GM12878 (cell line): ENCODE measurements around the gene GUCY2F.

Experiments used
- BCL11A ChIP-seq: IDR thresholded peaks from 2 replicates; pipeline ENCODE4 v1.6.1; 2011; ENCODE audit warnings: low read depth, low read length
- CBX3 ChIP-seq: fragments of 200-600 bp; sonication (generic); IDR thresholded peaks from 2 replicates; pipeline ENCODE4 v1.6.1; 2016; ENCODE audit warnings: low read depth, borderline replicate concordance
- CTCF ChIP-seq, 3 experiments: IDR thresholded peaks in 2 of 3; conservative IDR thresholded peaks in 1 of 3; 2 replicates each; pipeline ENCODE4 v1.5.1; 2011; ENCODE audit warnings: low read depth in 3 of 3, low read length in 3 of 3, mild to moderate bottlenecking in 3 of 3, control low read depth in 2 of 3, moderate library complexity in 2 of 3, inconsistent platforms in 1 of 3, mixed read lengths in 1 of 3; ENCODE audit not compliant: control insufficient read depth in 2 of 3, insufficient read depth in 1 of 3; ENCODE audit errors: extremely low read depth in 1 of 3
- EGR1 ChIP-seq, 2 experiments: IDR thresholded peaks; 1 replicate in 1 of 2; 2 replicates in 1 of 2; pipeline ENCODE4 v1.6.1; 2011 to 2012; ENCODE audit warnings: low read depth in 2 of 2, low read length in 2 of 2, borderline replicate concordance in 1 of 2, mild to moderate bottlenecking in 1 of 2, moderate library complexity in 1 of 2
- EZH2 ChIP-seq: IDR thresholded peaks from 2 replicates; pipeline ENCODE4 v1.6.1; 2012; ENCODE audit warnings: low read depth, mild to moderate bottlenecking, control low read depth, inconsistent platforms, low read length, borderline replicate concordance; ENCODE audit not compliant: control insufficient read depth
- HDAC2 ChIP-seq: fragments of 200-600 bp; sonication (generic); IDR thresholded peaks from 2 replicates; pipeline ENCODE4 v1.6.1; 2017
- MEF2A ChIP-seq: IDR thresholded peaks from 2 replicates; pipeline ENCODE4 v1.6.1; 2011; ENCODE audit warnings: low read depth, mild to moderate bottlenecking, low read length, moderate library complexity; ENCODE audit not compliant: insufficient read depth
- NFYB ChIP-seq: IDR thresholded peaks from 2 replicates; pipeline ENCODE4 v1.6.1; 2011; ENCODE audit warnings: low read depth, mild to moderate bottlenecking, low read length, improper control_type of control experiment, moderate library complexity; ENCODE audit not compliant: insufficient read depth
- POLR2AphosphoS5 ChIP-seq: IDR thresholded peaks from 2 replicates; pipeline ENCODE4 v1.6.1; 2011; ENCODE audit warnings: mild to moderate bottlenecking, low read length, inconsistent platforms
- REST ChIP-seq: IDR thresholded peaks from 2 replicates; pipeline ENCODE4 v1.6.1; 2012; ENCODE audit warnings: mild to moderate bottlenecking, low read depth, low read length
- SMAD1 ChIP-seq: fragments of 450-650 bp; IDR thresholded peaks from 2 replicates; pipeline ENCODE4 v1.6.1; 2018; ENCODE audit warnings: mild to moderate bottlenecking, low read depth; ENCODE audit not compliant: partially characterized antibody
- SUPT20H ChIP-seq: IDR thresholded peaks from 2 replicates; pipeline ENCODE4 v1.6.1; 2011; ENCODE audit warnings: low read depth, mild to moderate bottlenecking, low read length, moderate library complexity, borderline replicate concordance; ENCODE audit not compliant: control insufficient read depth
- ZNF592 ChIP-seq: fragments of 450-650 bp; IDR thresholded peaks from 2 replicates; pipeline ENCODE4 v1.6.1; 2017; ENCODE audit warnings: mild to moderate bottlenecking, moderate library complexity

GRCh38 chrX:109346491-109346890 is 135.4 kb downstream of the GUCY2F start:
- TF ChIP-seq BCL11A (no peak), SUPT20H (no peak), CTCF (IDR thresholded peaks at IDR 0.05 in 2 of 3, conservative IDR thresholded peaks at IDR 0.05 in 1 of 3; ENCODE audit: control insufficient read depth in 2 of 3, extremely low read depth in 1 of 3, insufficient read depth in 1 of 3, low read depth in 3 of 3, low read length in 3 of 3) (no peak), MEF2A (no peak), CBX3 (no peak), POLR2AphosphoS5 (no peak), EZH2 (no peak), REST (no peak), ZNF592 (no peak), NFYB (no peak), SMAD1 (no peak), HDAC2 (no peak), EGR1 (IDR thresholded peaks at IDR 0.05; ENCODE audit: borderline replicate concordance in 1 of 2, low read depth in 2 of 2, low read length in 2 of 2) (no peak)
